PC-3 (cell line): Measurements from ENCODE around the gene ASAP3. TPM values are rescaled to one million over a fixed set of nuclear protein-coding genes. Genes with fewer than 3 reads are reported as not detected.
A peak's percentile ranks its signal among the peaks of the same experiment; 100 is the strongest.

Experiments
- ATAC-seq: fragments of 200-7000 bp; cut with Tn5 transposase; 2 replicates; pipeline ENCODE4 v1.9.1; 2020; ENCODE audit warnings: mild to moderate bottlenecking, moderate library complexity
- BruUV-seq: library from RNA; stranded (reverse); fragments of 400-500 nt; replicated peaks from 2 replicates; lab custom pipeline; 2021; lab: Mats Ljungman, UMichigan
- CTCF ChIA-PET: fragments of 300-600 bp; sonication (Branson Sonifier 250); formaldehyde crosslinking; loops from one replicate; lab custom pipeline; 2022; ENCODE audit warnings: antibody characterized with exemption; lab: Charles Lee
- POLR2A ChIA-PET: fragments of 300-600 bp; sonication (Branson Sonifier 250); formaldehyde crosslinking; loops from one replicate; lab custom pipeline; 2022; ENCODE audit warnings: antibody characterized with exemption; ENCODE audit not compliant: unreplicated experiment; lab: Charles Lee
- DNase-seq: peaks from one replicate; pipeline ENCODE4 v3.0.0-alpha.2; 2015
- H2AFZ ChIP-seq: fragments of 300-600 bp; sonication (generic); 2 replicates; pipeline ENCODE4 v1.6.0; 2016; ENCODE audit warnings: antibody characterized with exemption, low read length
- H3F3A ChIP-seq: fragments of 300-600 bp; sonication (generic); one replicate; pipeline ENCODE4 v1.6.0; 2017; ENCODE audit warnings: antibody characterized with exemption, low read length, control low read depth, mild to moderate bottlenecking; ENCODE audit not compliant: unreplicated experiment
- H3K27ac ChIP-seq: fragments of 300-600 bp; sonication (generic); 2 replicates; pipeline ENCODE4 v1.5.1; 2016; ENCODE audit warnings: mild to moderate bottlenecking, low read length
- H3K27me3 ChIP-seq: fragments of 300-600 bp; sonication (generic); 2 replicates; pipeline ENCODE4 v1.6.1; 2016; ENCODE audit warnings: low read length, mixed read lengths
- H3K36me3 ChIP-seq: fragments of 300-600 bp; sonication (generic); 2 replicates; pipeline ENCODE4 v1.6.1; 2016; ENCODE audit warnings: low read depth, mixed run types, low read length, mixed read lengths
- H3K4me1 ChIP-seq: fragments of 300-600 bp; sonication (generic); 2 replicates; pipeline ENCODE4 v1.5.1; 2016; ENCODE audit warnings: low read length; ENCODE audit not compliant: insufficient read depth
- H3K4me2 ChIP-seq: fragments of 300-600 bp; sonication (generic); 2 replicates; pipeline ENCODE4 v1.6.0; 2016; ENCODE audit warnings: low read length
- H3K4me3 ChIP-seq: fragments of 300-600 bp; sonication (generic); 2 replicates; pipeline ENCODE4 v1.5.1; 2016; ENCODE audit warnings: mild to moderate bottlenecking, low read length, mixed read lengths
- H3K79me2 ChIP-seq: fragments of 300-600 bp; sonication (generic); 2 replicates; pipeline ENCODE4 v1.6.1; 2017; ENCODE audit warnings: low read length, mixed read lengths
- H3K9ac ChIP-seq: fragments of 300-600 bp; sonication (generic); 2 replicates; pipeline ENCODE4 v1.6.0; 2016; ENCODE audit warnings: mild to moderate bottlenecking, low read length
- H3K9me2 ChIP-seq: fragments of 300-600 bp; sonication (generic); replicated peaks from 2 replicates; pipeline ENCODE4 v1.6.1; 2016; ENCODE audit warnings: mixed run types, low read length, mixed read lengths
- H3K9me3 ChIP-seq: fragments of 300-600 bp; sonication (generic); 2 replicates; pipeline ENCODE4 v1.6.1; 2016; ENCODE audit warnings: low read length, mixed read lengths
- H4K20me1 ChIP-seq: fragments of 300-600 bp; sonication (generic); 2 replicates; pipeline ENCODE4 v1.6.1; 2016; ENCODE audit warnings: low read length, mixed read lengths
- EZH2 ChIP-seq: fragments of 300-600 bp; sonication (generic); IDR thresholded peaks from one replicate; pipeline ENCODE4 v1.6.1; 2017; ENCODE audit warnings: antibody characterized with exemption, mild to moderate bottlenecking, low read length; ENCODE audit not compliant: unreplicated experiment
- EZH2phosphoT487 ChIP-seq: fragments of 300-600 bp; sonication (generic); IDR thresholded peaks from 2 replicates; pipeline ENCODE4 v1.6.1; 2018; ENCODE audit warnings: mild to moderate bottlenecking, antibody characterized with exemption, low read length, borderline replicate concordance
- intact Hi-C: fragments of 100-400 bp; cut with micrococcal nuclease; formaldehyde crosslinking; loops from 2 replicates; pipeline ENCODE4 v1.9.0; 2023
- total RNA-seq: library from RNA; depleted of rRNA; stranded (reverse); fragments of >200 nt; gene quantifications from 2 replicates; pipeline ENCODE4 v1.2.3, GENCODE V29; 2014
- TF ChIP-seq, protein P1 (sequence below): fragments of 300-600 bp; sonication (generic); conservative IDR thresholded peaks from 2 replicates; pipeline ENCODE4 v1.5.1; 2017; ENCODE audit warnings: antibody characterized with exemption, low read depth, mild to moderate bottlenecking, low read length

Gene ASAP3
- total RNA-seq, 1 experiment from 2014 or later: 12.8 TPM

DNA sequence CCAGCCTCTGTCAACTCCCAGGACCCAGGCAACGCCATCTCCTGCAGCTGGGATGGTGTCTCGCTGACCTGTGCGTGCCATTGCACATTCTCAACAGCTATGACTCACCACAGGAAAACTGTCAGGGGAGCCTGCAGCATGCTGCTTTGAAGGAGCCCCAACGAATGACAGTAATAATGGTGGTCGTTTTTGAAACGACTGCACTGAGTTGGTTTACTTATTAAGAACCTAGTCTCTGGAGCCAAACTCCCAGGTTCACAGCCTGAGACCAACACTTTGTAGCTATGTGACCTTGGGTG, 81.0 kb downstream of the ASAP3 start:
- Histone ChIP-seq H3K36me3 (no peaks in the 10 kb centered on the region), H3K9me2 (no peaks in the 10 kb centered on the region), H3K9ac (peak overlapping the region; percentile 62), H2AFZ (peak overlapping the region; percentile 42; the same call in 1 of the 2 replicates), H3K27ac (peak overlapping the region; percentile 91), H3K4me1 (peaks cover 22% of the 10 kb centered on the region), H4K20me1 (no peaks in the 10 kb centered on the region), H3F3A (peaks cover 4% of the 10 kb centered on the region), H3K4me2 (peak overlapping the region; percentile 76), H3K79me2 (no peaks in the 10 kb centered on the region), H3K4me3 (peak overlapping the region; percentile 44; the same call in 1 of the 2 replicates), H3K9me3 (no peaks in the 10 kb centered on the region), H3K27me3 (no peaks in the 10 kb centered on the region)
- POLR2A ChIA-PET: interaction anchor here (0.6 kb wide), 1 partner anchor 19 kb away, joined by 3 read pairs; no protein-coding TSS in a partner anchor
- CTCF ChIA-PET: no interaction called here
- peak; percentile 81 for DNase-seq
- TF ChIP-seq, protein P1, sequence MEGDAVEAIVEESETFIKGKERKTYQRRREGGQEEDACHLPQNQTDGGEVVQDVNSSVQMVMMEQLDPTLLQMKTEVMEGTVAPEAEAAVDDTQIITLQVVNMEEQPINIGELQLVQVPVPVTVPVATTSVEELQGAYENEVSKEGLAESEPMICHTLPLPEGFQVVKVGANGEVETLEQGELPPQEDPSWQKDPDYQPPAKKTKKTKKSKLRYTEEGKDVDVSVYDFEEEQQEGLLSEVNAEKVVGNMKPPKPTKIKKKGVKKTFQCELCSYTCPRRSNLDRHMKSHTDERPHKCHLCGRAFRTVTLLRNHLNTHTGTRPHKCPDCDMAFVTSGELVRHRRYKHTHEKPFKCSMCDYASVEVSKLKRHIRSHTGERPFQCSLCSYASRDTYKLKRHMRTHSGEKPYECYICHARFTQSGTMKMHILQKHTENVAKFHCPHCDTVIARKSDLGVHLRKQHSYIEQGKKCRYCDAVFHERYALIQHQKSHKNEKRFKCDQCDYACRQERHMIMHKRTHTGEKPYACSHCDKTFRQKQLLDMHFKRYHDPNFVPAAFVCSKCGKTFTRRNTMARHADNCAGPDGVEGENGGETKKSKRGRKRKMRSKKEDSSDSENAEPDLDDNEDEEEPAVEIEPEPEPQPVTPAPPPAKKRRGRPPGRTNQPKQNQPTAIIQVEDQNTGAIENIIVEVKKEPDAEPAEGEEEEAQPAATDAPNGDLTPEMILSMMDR: no peak
- no TSS peak for BruUV-seq
- intact Hi-C loops: loop anchor here (5.0 kb wide), 2 partner anchors 121 to 426 kb away; no protein-coding TSS in a partner anchor
- peak; percentile 67 for ATAC-seq

DNA sequence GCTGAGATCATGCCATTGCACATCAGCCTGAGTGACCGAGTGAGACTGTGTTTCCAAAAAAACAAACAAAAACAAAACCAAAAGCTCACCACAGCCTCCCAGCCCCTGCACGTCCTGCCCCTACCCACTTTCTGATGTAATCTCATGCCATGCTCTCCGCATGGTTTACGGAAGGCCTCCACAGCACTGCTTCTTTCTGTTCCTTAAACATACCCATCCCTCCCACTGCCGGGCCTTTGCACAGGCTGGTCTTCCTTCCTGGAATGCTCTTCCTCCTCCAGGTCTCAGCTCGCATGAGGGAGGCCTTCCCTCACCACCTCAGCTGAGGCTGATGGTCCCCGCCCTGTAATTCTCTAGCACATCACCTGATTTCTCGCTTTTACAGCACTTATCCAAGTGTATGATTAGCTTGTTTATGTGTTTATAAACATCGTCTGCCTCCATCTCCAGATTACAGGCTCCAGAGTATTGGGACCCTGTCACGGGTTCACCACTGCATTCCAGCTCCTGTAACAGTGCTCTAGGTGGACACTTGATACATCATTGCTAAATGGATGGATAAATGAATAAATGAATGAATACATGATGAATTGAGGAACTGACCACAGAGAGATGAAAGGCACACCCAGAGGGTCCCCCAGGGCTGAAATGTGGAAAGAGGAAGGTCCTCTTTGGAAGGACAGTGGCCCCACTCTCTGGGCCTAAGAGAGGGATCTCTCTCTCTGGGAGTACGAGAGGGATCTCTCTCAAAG, 81.5 kb downstream of the ASAP3 start:
- intact Hi-C loops: loop anchor here (5.0 kb wide), 2 partner anchors 120 to 425 kb away; no protein-coding TSS in a partner anchor
- BruUV-seq: no TSS peak
- Histone ChIP-seq H3K27ac (peak overlapping the region; percentile 91), H2AFZ (0 out of 2 replicates have a peak overlapping the region, but pooled peaks have one; percentile 42), H3K36me3 (no peaks in the 10 kb centered on the region), H3F3A (peaks cover 4% of the 10 kb centered on the region), H3K4me1 (peaks cover 22% of the 10 kb centered on the region), H3K79me2 (no peaks in the 10 kb centered on the region), H3K27me3 (no peaks in the 10 kb centered on the region), H3K4me2 (peak overlapping the region; percentile 76), H4K20me1 (no peaks in the 10 kb centered on the region), H3K9ac (peak overlapping the region; percentile 2; the same call in 1 of the 2 replicates), H3K9me2 (no peaks in the 10 kb centered on the region), H3K9me3 (no peaks in the 10 kb centered on the region), H3K4me3 (no peak overlapping the region)
- POLR2A ChIA-PET: interaction anchor here (0.6 kb wide), 1 partner anchor 20 kb away, joined by 3 read pairs; no protein-coding TSS in a partner anchor
- no peak for ATAC-seq
- no peak for TF ChIP-seq EZH2phosphoT487
- TF ChIP-seq EZH2: no peak
- TF ChIP-seq, protein P1: no peak
- DNase-seq: no peak
- CTCF ChIA-PET: no interaction called here

DNA sequence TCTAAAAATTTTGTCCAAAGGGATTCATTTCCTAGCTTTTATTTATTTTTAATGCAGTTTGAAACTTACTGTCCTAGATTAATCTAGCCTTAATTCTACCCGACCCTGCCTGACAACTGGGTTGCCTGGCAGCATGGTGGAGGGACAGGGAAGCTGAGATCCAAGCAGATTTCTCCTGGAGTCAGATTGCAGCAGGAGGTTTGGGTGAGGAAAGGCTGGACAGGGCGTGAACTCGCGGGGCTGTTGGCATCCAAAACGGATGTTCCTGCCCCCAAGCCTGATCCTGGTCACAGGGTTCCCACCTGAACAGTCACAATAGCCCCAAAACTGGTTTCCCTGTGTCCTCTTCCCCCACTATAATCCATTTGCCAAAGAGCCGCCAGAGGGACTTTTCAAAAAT, 82.7 kb downstream of the ASAP3 start:
- BruUV-seq: no TSS peak
- Histone ChIP-seq H3K4me3 (no peak overlapping the region), H3K9me3 (no peaks in the 10 kb centered on the region), H3K9ac (no peak overlapping the region), H4K20me1 (no peaks in the 10 kb centered on the region), H3K79me2 (no peaks in the 10 kb centered on the region), H3K4me1 (peaks cover 22% of the 10 kb centered on the region), H3K27me3 (no peaks in the 10 kb centered on the region), H3K9me2 (no peaks in the 10 kb centered on the region), H3K4me2 (no peak overlapping the region), H3K36me3 (no peaks in the 10 kb centered on the region), H2AFZ (no peak overlapping the region), H3F3A (peaks cover 4% of the 10 kb centered on the region), H3K27ac (no peak overlapping the region)
- intact Hi-C loops: loop anchor here (5.0 kb wide), 2 partner anchors 119 to 424 kb away; no protein-coding TSS in a partner anchor
- CTCF ChIA-PET: no interaction called here
- POLR2A ChIA-PET: no interaction called here
- no peak for ATAC-seq
- no peak for DNase-seq
- TF ChIP-seq, protein P1: no peak
- TF ChIP-seq EZH2: no peak
- no peak for TF ChIP-seq EZH2phosphoT487
